Gastroesophageal sphincter (tissue), 4 donors: ENCODE measurements around the gene TARDBP. TPM values are rescaled to one million over a fixed set of nuclear protein-coding genes. Genes with fewer than 3 reads are reported as not detected.
A peak's percentile ranks its signal among the peaks of the same experiment; 100 is the strongest.
"Not testable (repeated sequence)": the region's sequence is repeated elsewhere in the genome, so short reads cannot be mapped to it uniquely, and the experiment has no call there.

Source experiments
- ATAC-seq: fragments of 150-250 bp; one replicate; pipeline ENCODE4 v1.9.1; 2016; ENCODE audit warnings: mild to moderate bottlenecking, moderate library complexity
- H3K27ac ChIP-seq, 4 donors: fragments of 200-600 bp; sonication (generic) in 3 of 4; 1 replicate in 3 of 4; 2 replicates in 1 of 4; pipeline ENCODE4 v1.5.1; 2016 to 2019
- H3K27me3 ChIP-seq: fragments of 200-600 bp; sonication (generic); one replicate; pipeline ENCODE4 v1.5.1; 2019
- H3K36me3 ChIP-seq, 2 donors: fragments of 200-600 bp; sonication (generic); one replicate each; pipeline ENCODE4 v1.5.1; 2019; ENCODE audit warnings: control low read depth in 1 of 2
- H3K4me1 ChIP-seq, 3 donors: fragments of 200-600 bp; sonication (generic); 1 replicate in 2 of 3; 2 replicates in 1 of 3; pipeline ENCODE4 v1.5.1; 2016 to 2019; ENCODE audit warnings: control low read depth in 2 of 3
- H3K4me3 ChIP-seq, 2 donors: fragments of 200-600 bp; sonication (generic); one replicate each; pipeline ENCODE4 v1.5.1; 2019; ENCODE audit warnings: mild to moderate bottlenecking in 1 of 2, moderate library complexity in 1 of 2
- H3K9me3 ChIP-seq, 3 donors: fragments of 200-600 bp; sonication (generic); one replicate each; pipeline ENCODE4 v1.5.1; 2017 to 2019; ENCODE audit warnings: control low read depth in 2 of 3
- EP300 ChIP-seq: sonication (generic); formaldehyde crosslinking; IDR thresholded peaks from one replicate; pipeline ENCODE4 v1.6.1; 2017; ENCODE audit warnings: antibody characterized with exemption, mild to moderate bottlenecking
- POLR2A ChIP-seq, 2 donors: fragments of 450-650 bp; IDR thresholded peaks; one replicate each; pipeline ENCODE4 v1.6.1; 2017; ENCODE audit warnings: antibody characterized with exemption in 2 of 2, mild to moderate bottlenecking in 2 of 2, moderate library complexity in 1 of 2
- POLR2AphosphoS5 ChIP-seq: sonication (generic); formaldehyde crosslinking; IDR thresholded peaks from one replicate; pipeline ENCODE4 v1.6.1; 2017; ENCODE audit warnings: antibody characterized with exemption
- WGBS, 2 donors: methylation state at CpG; one replicate each; pipeline ENCODE4 v1.1.5; 2018; ENCODE audit warnings: low coverage in 1 of 2; 5-methylcytosine and 5-hydroxymethylcytosine counted together
- total RNA-seq, 4 donors: library from RNA; depleted of rRNA; stranded (reverse); fragments of >200 nt; gene quantifications; one replicate each; pipeline ENCODE4 v1.1.0, GENCODE V29; 2016
- TF ChIP-seq, protein P1 (sequence below), 4 experiments: fragments of 200-600 bp in 2 of 4; fragments of 450-650 bp in 2 of 4; sonication (generic) in 1 of 4; IDR thresholded peaks; one replicate each; pipeline ENCODE4 v1.5.1; 2017 to 2019; ENCODE audit warnings: antibody characterized with exemption in 4 of 4, mild to moderate bottlenecking in 2 of 4, moderate library complexity in 2 of 4

The TARDBP gene
- total RNA-seq, 4 donors from 2014 or later = 60.3 to 170 (median 112) TPM

DNA sequence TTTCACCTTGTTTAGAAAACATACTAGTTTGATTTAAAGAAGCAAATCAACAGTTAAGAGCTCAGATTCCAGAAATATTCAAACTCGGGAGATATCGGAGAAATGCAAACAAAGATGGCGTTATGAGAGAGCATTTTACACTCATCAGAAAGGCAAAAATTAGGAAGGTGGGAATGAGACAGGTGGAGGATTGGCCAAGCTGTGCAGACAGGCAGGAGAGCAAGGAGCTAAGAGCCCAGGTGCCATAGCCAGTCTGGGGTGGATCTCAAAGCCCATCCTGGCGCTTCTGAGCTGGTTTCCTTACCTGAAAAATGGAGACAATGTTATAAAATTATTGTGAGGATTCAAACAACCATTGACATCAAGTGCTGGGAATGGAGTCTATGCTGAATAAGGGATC lies 19.6 kb upstream of the TARDBP start:
- 63 to 67% methylated on average over 2 to 4 of the region's 4 CpGs for WGBS, 2 donors
- TF ChIP-seq POLR2A (IDR thresholded peaks at IDR 0.05) (no peak), POLR2AphosphoS5 (no peak), EP300 (no peak)
- TF ChIP-seq, protein P1, sequence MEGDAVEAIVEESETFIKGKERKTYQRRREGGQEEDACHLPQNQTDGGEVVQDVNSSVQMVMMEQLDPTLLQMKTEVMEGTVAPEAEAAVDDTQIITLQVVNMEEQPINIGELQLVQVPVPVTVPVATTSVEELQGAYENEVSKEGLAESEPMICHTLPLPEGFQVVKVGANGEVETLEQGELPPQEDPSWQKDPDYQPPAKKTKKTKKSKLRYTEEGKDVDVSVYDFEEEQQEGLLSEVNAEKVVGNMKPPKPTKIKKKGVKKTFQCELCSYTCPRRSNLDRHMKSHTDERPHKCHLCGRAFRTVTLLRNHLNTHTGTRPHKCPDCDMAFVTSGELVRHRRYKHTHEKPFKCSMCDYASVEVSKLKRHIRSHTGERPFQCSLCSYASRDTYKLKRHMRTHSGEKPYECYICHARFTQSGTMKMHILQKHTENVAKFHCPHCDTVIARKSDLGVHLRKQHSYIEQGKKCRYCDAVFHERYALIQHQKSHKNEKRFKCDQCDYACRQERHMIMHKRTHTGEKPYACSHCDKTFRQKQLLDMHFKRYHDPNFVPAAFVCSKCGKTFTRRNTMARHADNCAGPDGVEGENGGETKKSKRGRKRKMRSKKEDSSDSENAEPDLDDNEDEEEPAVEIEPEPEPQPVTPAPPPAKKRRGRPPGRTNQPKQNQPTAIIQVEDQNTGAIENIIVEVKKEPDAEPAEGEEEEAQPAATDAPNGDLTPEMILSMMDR (IDR thresholded peaks at IDR 0.05) = no peak

DNA sequence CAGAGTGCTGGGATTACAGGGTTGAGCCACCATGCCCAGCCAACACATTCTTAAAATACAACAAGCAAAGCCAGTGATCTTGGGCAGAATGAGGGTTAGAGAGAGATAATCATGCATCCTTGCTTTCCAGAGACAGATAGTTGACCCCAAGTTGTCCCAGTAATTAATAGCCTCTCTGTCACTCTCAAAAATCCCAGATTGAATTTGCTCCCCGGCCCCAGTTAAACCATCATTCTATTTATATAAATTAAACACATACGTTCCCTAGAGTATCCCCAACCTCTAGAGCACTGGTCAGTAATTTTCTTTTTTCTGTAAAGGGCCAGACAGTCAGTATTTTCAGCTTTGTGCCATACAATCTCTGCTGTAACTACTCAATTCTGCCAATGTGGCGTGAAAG lies 16.4 kb upstream of the TARDBP start:
- H3K9me3 ChIP-seq = peaks cover 0 to 4% (median 0%) of the 10 kb centered on the region in 3 donors
- H3K27ac ChIP-seq = no peak overlapping the region
- H3K4me3 ChIP-seq = no peak overlapping the region
- no peaks in the 10 kb centered on the region for H3K36me3 ChIP-seq
- no peaks in the 10 kb centered on the region for H3K4me1 ChIP-seq
- no peak for ATAC-seq
- H3K27me3 ChIP-seq = no peaks in the 10 kb centered on the region
- no peak for TF ChIP-seq POLR2AphosphoS5
- TF ChIP-seq EP300 = no peak
- TF ChIP-seq, protein P1 (IDR thresholded peaks at IDR 0.05) = no peak
- TF ChIP-seq POLR2A (IDR thresholded peaks at IDR 0.05) = no peak
- WGBS, 2 donors = 73 to 77% methylated on average over 3 of the region's 3 CpGs

More for the DNA sequence above, 19.6 kb upstream of the TARDBP start:
- Histone ChIP-seq H3K9me3 (no peaks in the 10 kb centered on the region), H3K27me3 (no peaks in the 10 kb centered on the region), H3K4me3 (no peak overlapping the region), H3K27ac (no peak overlapping the region), H3K36me3 (no peaks in the 10 kb centered on the region), H3K4me1 (no peaks in the 10 kb centered on the region)
- ATAC-seq = no peak

DNA sequence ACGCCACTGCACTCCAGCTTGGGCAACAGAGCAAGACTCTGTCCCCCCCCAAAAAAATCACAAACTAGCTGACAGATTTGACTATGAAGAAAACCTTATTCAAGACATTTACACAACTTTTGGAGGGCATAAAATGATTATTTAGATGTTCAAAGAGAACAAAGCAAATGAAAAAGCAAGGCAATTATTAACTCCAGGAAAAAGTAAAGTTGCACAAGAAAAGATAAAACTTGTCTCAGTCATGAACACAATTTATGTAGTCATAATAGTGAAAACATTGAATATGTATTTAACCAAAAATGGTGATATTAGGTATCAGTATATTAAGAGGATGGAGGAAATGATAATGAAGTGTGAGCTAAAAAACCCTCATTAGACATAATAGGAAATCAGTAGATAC lies 11.9 kb upstream of the TARDBP start:
- TF ChIP-seq EP300 (no peak), POLR2A (IDR thresholded peaks at IDR 0.05) (no peak), POLR2AphosphoS5 (no peak)
- TF ChIP-seq, protein P1 (IDR thresholded peaks at IDR 0.05) = no peak
- Histone ChIP-seq H3K9me3 (peaks cover 0 to 4% (median 0%) of the 10 kb centered on the region in 3 donors), H3K4me3 (no peak overlapping the region)

DNA sequence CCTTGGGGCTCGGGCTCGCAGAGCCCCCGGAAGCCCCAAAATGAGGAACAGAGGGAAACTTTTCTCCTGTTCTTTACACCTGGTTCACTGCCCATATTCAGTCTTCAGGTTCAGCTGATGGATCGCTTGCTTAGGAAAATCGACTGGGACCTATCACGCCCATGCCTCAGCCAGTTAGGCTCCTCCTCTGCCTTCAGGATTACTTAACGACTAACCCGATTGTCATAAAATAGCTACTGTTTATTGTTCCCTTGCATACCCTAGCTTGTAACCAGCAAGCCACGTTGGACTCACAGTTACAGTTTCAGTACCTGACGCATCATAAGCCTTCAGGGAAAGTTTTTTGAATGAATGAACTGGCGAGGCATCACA lies 692 bp downstream of the TARDBP start:
- Histone ChIP-seq H3K27ac (peak overlapping the region; percentile 92 to 98 (median 96)), H3K4me1 (peaks cover 4 to 59% (median 20%) of the 10 kb centered on the region in 3 donors), H3K9me3 (no peaks in the 10 kb centered on the region), H3K27me3 (no peaks in the 10 kb centered on the region), H3K36me3 (peaks cover 0 to 47% of the 10 kb centered on the region in 2 donors), H3K4me3 (peak overlapping the region; percentile 72 to 96)
- 2 to 3% methylated on average over 8 of the region's 11 CpGs for WGBS, 2 donors
- no peak for ATAC-seq
- TF ChIP-seq POLR2A (IDR thresholded peaks at IDR 0.05) = no peak
- no peak for TF ChIP-seq POLR2AphosphoS5
- TF ChIP-seq, protein P1 (IDR thresholded peaks at IDR 0.05) = no peak
- no peak for TF ChIP-seq EP300

More for the DNA sequence above, 11.9 kb upstream of the TARDBP start:
- Histone ChIP-seq H3K4me1 (no peaks in the 10 kb centered on the region), H3K36me3 (no peaks in the 10 kb centered on the region), H3K27ac (no peak overlapping the region), H3K27me3 (no peaks in the 10 kb centered on the region)
- 80 to 100% methylated on average over 1 of the region's 1 CpG for WGBS, 2 donors
- ATAC-seq = no peak

DNA sequence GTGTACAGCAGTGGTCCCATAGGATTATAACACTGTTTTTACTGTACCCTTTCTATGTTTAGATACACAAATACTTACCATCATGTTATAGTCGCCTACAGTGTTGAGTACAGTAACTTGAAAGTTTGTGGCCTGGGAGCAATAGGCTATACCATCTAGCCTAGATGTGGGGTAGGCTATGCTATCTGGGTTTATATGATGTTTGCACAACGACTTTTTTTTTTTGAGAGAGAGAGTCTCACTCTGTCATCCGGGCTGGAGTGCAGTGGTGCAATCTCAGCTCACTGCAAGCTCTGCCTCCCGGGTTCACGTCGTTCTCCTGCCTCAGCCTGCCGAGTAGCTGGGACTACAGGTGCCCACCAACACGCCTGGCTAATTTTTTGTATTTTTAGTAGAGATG lies 6.9 kb downstream of the TARDBP start:
- Histone ChIP-seq H3K4me1 (peaks cover 0 to 54% (median 7%) of the 10 kb centered on the region in 3 donors), H3K36me3 (peaks cover 15 to 100% of the 10 kb centered on the region in 2 donors)
- not testable (repeated sequence) for H3K27ac ChIP-seq, ATAC-seq, H3K27me3 ChIP-seq, H3K9me3 ChIP-seq, H3K4me3 ChIP-seq
- WGBS, 2 donors = 75% methylated on average over 8 of the region's 8 CpGs; no CpG with 5 or more reads in 1 of the 2 donors
